ENCODE measurements around the gene MYLK3.

Gene MYLK3

GRCh38 chr16:46729326-46729995 lies 18.7 kb downstream of the MYLK3 start:
- no peak for FAIRE-seq
- DNase-seq (ENCODE audit: insufficient read length, low spot score): no peak

- DNase-seq (ENCODE audit: insufficient read length, low spot score) (no peak), FAIRE-seq (no peak)
Measured at GRCh38 chr16:46728806-46729205, 19.3 kb downstream of the MYLK3 start.

GRCh38 chr16:46727630-46728029 lies 20.5 kb downstream of the MYLK3 start:
- FAIRE-seq (no peak), DNase-seq (ENCODE audit: insufficient read length, low spot score) (no peak)

GRCh38 chr16:46727184-46727583 lies 21.0 kb downstream of the MYLK3 start:
- FAIRE-seq: no peak

GRCh38 chr16:46721885-46722284 lies 26.3 kb downstream of the MYLK3 start:
- no peak for FAIRE-seq
- DNase-seq (ENCODE audit: insufficient read length, low spot score): no peak

More at GRCh38 chr16:46727184-46727583, 21.0 kb downstream of the MYLK3 start:
- DNase-seq (ENCODE audit: insufficient read length, low spot score): no peak

GRCh38 chr16:46720619-46721018 lies 27.5 kb downstream of the MYLK3 start:
- FAIRE-seq (no peak), DNase-seq (ENCODE audit: insufficient read length, low spot score) (no peak)

GRCh38 chr16:46719528-46719927 lies 28.6 kb downstream of the MYLK3 start:
- FAIRE-seq (no peak), DNase-seq (ENCODE audit: insufficient read length, low spot score) (no peak)

- DNase-seq (ENCODE audit: insufficient read length, low spot score) (no peak), FAIRE-seq (no peak)
Measured at GRCh38 chr16:46718214-46718613, 29.9 kb downstream of the MYLK3 start.

GRCh38 chr16:46717692-46718091 lies 30.5 kb downstream of the MYLK3 start:
- no peak for FAIRE-seq
- no peak for DNase-seq (ENCODE audit: insufficient read length, low spot score)

- no peak for DNase-seq (ENCODE audit: insufficient read length, low spot score)
- no peak for FAIRE-seq
Measured at GRCh38 chr16:46715769-46716305, 32.3 kb downstream of the MYLK3 start.

- FAIRE-seq (no peak), DNase-seq (ENCODE audit: insufficient read length, low spot score) (no peak)
Measured at GRCh38 chr16:46714797-46715591, 33.1 kb downstream of the MYLK3 start.

- DNase-seq (ENCODE audit: insufficient read length, low spot score) (no peak), FAIRE-seq (no peak)
Measured at GRCh38 chr16:46713634-46714033, 34.5 kb downstream of the MYLK3 start.

- DNase-seq (ENCODE audit: insufficient read length, low spot score) (no peak), FAIRE-seq (no peak)
Measured at GRCh38 chr16:46712911-46713310, 35.2 kb downstream of the MYLK3 start.

- FAIRE-seq (no peak), DNase-seq (ENCODE audit: insufficient read length, low spot score) (no peak)
Measured at GRCh38 chr16:46711106-46712058, 36.8 kb downstream of the MYLK3 start.

- FAIRE-seq (no peak), DNase-seq (ENCODE audit: insufficient read length, low spot score) (no peak)
Measured at GRCh38 chr16:46709469-46710005, 38.6 kb downstream of the MYLK3 start.

GRCh38 chr16:46706642-46707041 lies 41.5 kb downstream of the MYLK3 start:
- FAIRE-seq (no peak), DNase-seq (ENCODE audit: insufficient read length, low spot score) (no peak)

- no peak for DNase-seq (ENCODE audit: insufficient read length, low spot score)
- FAIRE-seq: no peak
Measured at GRCh38 chr16:46702030-46702429, 46.1 kb downstream of the MYLK3 start.

- DNase-seq (ENCODE audit: insufficient read length, low spot score) (no peak), FAIRE-seq (no peak)
Measured at GRCh38 chr16:46701615-46702014, 46.5 kb downstream of the MYLK3 start.

GRCh38 chr16:46700048-46700447 lies 48.1 kb downstream of the MYLK3 start:
- no peak for DNase-seq (ENCODE audit: insufficient read length, low spot score)
- FAIRE-seq: no peak

- FAIRE-seq: no peak
- no peak for DNase-seq (ENCODE audit: insufficient read length, low spot score)
Measured at GRCh38 chr16:46696957-46697356, 51.2 kb downstream of the MYLK3 start.

GRCh38 chr16:46695937-46696336 lies 52.2 kb downstream of the MYLK3 start:
- DNase-seq (ENCODE audit: insufficient read length, low spot score): no peak
- FAIRE-seq: no peak

All from HTR-8/SVneo (cell line).